WTC11 (cell line): ENCODE data around the gene NTRK2.

Experiments used
- ATF3 ChIP-seq: sonication (generic); formaldehyde crosslinking; conservative IDR thresholded peaks from 2 replicates; pipeline ENCODE4 v1.8.1; 2022; ENCODE audit warnings: mild to moderate bottlenecking, missing genetic modification reagents
- CREB1 ChIP-seq: sonication (generic); formaldehyde crosslinking; IDR thresholded peaks from 2 replicates; pipeline ENCODE4 v1.8.0; 2023; ENCODE audit warnings: mild to moderate bottlenecking, missing genetic modification reagents
- CREM ChIP-seq: sonication (generic); formaldehyde crosslinking; IDR thresholded peaks from 2 replicates; pipeline ENCODE4 v1.8.1; 2022; ENCODE audit warnings: mild to moderate bottlenecking, missing genetic modification reagents, moderate library complexity
- NR2C2 ChIP-seq: sonication (generic); formaldehyde crosslinking; IDR thresholded peaks from 2 replicates; pipeline ENCODE4 v1.8.0; 2022; ENCODE audit warnings: mild to moderate bottlenecking, missing genetic modification reagents
- NR3C1 ChIP-seq: sonication (generic); formaldehyde crosslinking; conservative IDR thresholded peaks from 2 replicates; pipeline ENCODE4 v1.8.1; 2023; ENCODE audit warnings: low read depth, mild to moderate bottlenecking, missing genetic modification reagents
- ZBTB21 ChIP-seq: sonication (generic); formaldehyde crosslinking; IDR thresholded peaks from 2 replicates; pipeline ENCODE4 v1.8.1; 2023; ENCODE audit warnings: mild to moderate bottlenecking, missing genetic modification reagents, borderline replicate concordance
- ZNF263 ChIP-seq: sonication (generic); formaldehyde crosslinking; IDR thresholded peaks from 2 replicates; pipeline ENCODE4 v1.8.1; 2022; ENCODE audit warnings: low read depth, mild to moderate bottlenecking, moderate library complexity, missing genetic modification reagents
- TF ChIP-seq, protein P1 (sequence below): fragments of 200-600 bp; IDR thresholded peaks from 2 replicates; pipeline ENCODE4 v1.8.0; 2022; ENCODE audit warnings: antibody characterized with exemption
- TF ChIP-seq, protein P2 (sequence below): sonication (generic); formaldehyde crosslinking; IDR thresholded peaks from 2 replicates; pipeline ENCODE4 v1.8.0; 2023; ENCODE audit warnings: missing genetic modification reagents
- TF ChIP-seq, protein P3 (sequence below): sonication (generic); formaldehyde crosslinking; IDR thresholded peaks from 2 replicates; pipeline ENCODE4 v1.8.1; 2023; ENCODE audit warnings: mild to moderate bottlenecking, missing genetic modification reagents
- TF ChIP-seq, protein P4 (sequence below): sonication (generic); formaldehyde crosslinking; IDR thresholded peaks from 2 replicates; pipeline ENCODE4 v1.8.1; 2023; ENCODE audit warnings: mild to moderate bottlenecking, moderate library complexity, missing genetic modification reagents
- TF ChIP-seq, protein P5 (sequence below): sonication (generic); formaldehyde crosslinking; IDR thresholded peaks from 2 replicates; pipeline ENCODE4 v1.8.0; 2022; ENCODE audit warnings: mild to moderate bottlenecking, missing genetic modification reagents

DNA sequence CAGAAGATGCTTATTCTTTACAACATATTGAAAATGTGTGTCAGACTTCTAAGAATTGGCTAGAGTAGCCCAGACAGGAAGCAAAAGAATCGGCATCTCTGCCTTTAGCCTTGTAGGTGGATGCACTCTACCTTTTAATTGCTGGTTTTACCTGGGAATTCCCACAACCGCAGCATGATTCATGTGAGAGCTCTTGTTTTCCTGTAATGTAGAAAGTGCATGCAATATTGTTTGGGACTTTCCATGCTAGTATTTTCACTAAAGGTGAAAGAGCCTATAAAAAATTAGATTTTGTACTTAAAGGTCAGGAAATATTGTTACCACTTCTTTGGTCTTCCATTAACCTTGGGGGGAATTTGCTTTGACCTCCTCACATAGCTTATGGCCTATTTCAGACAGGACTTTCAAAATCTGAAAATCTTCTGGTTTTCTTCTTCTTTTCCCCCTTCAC is 89.8 kb downstream of the NTRK2 start:
- TF ChIP-seq NR2C2 (CRISPR knock-in tag) (no peak), NR3C1 (CRISPR knock-in tag) (no peak), ATF3 (no peak), CREM (no peak), CREB1 (CRISPR knock-in tag) (no peak), ZNF263 (CRISPR knock-in tag) (no peak), ZBTB21 (CRISPR knock-in tag) (no peak)
- TF ChIP-seq, protein P1, sequence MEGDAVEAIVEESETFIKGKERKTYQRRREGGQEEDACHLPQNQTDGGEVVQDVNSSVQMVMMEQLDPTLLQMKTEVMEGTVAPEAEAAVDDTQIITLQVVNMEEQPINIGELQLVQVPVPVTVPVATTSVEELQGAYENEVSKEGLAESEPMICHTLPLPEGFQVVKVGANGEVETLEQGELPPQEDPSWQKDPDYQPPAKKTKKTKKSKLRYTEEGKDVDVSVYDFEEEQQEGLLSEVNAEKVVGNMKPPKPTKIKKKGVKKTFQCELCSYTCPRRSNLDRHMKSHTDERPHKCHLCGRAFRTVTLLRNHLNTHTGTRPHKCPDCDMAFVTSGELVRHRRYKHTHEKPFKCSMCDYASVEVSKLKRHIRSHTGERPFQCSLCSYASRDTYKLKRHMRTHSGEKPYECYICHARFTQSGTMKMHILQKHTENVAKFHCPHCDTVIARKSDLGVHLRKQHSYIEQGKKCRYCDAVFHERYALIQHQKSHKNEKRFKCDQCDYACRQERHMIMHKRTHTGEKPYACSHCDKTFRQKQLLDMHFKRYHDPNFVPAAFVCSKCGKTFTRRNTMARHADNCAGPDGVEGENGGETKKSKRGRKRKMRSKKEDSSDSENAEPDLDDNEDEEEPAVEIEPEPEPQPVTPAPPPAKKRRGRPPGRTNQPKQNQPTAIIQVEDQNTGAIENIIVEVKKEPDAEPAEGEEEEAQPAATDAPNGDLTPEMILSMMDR: no peak
- TF ChIP-seq, protein P2, sequence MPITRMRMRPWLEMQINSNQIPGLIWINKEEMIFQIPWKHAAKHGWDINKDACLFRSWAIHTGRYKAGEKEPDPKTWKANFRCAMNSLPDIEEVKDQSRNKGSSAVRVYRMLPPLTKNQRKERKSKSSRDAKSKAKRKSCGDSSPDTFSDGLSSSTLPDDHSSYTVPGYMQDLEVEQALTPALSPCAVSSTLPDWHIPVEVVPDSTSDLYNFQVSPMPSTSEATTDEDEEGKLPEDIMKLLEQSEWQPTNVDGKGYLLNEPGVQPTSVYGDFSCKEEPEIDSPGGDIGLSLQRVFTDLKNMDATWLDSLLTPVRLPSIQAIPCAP (CRISPR knock-in tag): no peak
- TF ChIP-seq, protein P3, sequence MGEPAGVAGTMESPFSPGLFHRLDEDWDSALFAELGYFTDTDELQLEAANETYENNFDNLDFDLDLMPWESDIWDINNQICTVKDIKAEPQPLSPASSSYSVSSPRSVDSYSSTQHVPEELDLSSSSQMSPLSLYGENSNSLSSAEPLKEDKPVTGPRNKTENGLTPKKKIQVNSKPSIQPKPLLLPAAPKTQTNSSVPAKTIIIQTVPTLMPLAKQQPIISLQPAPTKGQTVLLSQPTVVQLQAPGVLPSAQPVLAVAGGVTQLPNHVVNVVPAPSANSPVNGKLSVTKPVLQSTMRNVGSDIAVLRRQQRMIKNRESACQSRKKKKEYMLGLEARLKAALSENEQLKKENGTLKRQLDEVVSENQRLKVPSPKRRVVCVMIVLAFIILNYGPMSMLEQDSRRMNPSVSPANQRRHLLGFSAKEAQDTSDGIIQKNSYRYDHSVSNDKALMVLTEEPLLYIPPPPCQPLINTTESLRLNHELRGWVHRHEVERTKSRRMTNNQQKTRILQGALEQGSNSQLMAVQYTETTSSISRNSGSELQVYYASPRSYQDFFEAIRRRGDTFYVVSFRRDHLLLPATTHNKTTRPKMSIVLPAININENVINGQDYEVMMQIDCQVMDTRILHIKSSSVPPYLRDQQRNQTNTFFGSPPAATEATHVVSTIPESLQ: no peak
- TF ChIP-seq, protein P4, sequence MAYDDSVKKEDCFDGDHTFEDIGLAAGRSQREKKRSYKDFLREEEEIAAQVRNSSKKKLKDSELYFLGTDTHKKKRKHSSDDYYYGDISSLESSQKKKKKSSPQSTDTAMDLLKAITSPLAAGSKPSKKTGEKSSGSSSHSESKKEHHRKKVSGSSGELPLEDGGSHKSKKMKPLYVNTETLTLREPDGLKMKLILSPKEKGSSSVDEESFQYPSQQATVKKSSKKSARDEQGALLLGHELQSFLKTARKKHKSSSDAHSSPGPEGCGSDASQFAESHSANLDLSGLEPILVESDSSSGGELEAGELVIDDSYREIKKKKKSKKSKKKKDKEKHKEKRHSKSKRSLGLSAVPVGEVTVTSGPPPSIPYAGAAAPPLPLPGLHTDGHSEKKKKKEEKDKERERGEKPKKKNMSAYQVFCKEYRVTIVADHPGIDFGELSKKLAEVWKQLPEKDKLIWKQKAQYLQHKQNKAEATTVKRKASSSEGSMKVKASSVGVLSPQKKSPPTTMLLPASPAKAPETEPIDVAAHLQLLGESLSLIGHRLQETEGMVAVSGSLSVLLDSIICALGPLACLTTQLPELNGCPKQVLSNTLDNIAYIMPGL (CRISPR knock-in tag): no peak
- TF ChIP-seq, protein P5, sequence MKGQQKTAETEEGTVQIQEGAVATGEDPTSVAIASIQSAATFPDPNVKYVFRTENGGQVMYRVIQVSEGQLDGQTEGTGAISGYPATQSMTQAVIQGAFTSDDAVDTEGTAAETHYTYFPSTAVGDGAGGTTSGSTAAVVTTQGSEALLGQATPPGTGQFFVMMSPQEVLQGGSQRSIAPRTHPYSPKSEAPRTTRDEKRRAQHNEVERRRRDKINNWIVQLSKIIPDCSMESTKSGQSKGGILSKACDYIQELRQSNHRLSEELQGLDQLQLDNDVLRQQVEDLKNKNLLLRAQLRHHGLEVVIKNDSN (CRISPR knock-in tag): no peak
